Omental fat pad (tissue), 4 donors: ENCODE measurements around the gene CTU2. TPM values are rescaled to one million over a fixed set of nuclear protein-coding genes. Genes with fewer than 3 reads are reported as not detected.

Source experiments
- ATAC-seq: fragments of 150-250 bp; one replicate; pipeline ENCODE4 v1.9.1; 2016; ENCODE audit warnings: mild to moderate bottlenecking, moderate library complexity; ENCODE audit not compliant: low FRiP score
- DNase-seq: peaks from one replicate; pipeline ENCODE4 v3.0.0-alpha.2; 2019; ENCODE audit warnings: low spot score
- CTCF ChIP-seq, 3 donors: fragments of 450-650 bp; IDR thresholded peaks; one replicate each; pipeline ENCODE4 v1.5.1; 2016 to 2017; ENCODE audit warnings: antibody characterized with exemption in 3 of 3, mild to moderate bottlenecking in 3 of 3, moderate library complexity in 2 of 3
- total RNA-seq, 4 donors: library from RNA; depleted of rRNA; stranded (reverse); fragments of >200 nt; gene quantifications; one replicate each; pipeline ENCODE4 v1.1.0, GENCODE V29; 2016

CTU2 gene
- total RNA-seq, 4 donors from 2014 or later: 6.8 to 23.7 (median 10.2) TPM

- TF ChIP-seq CTCF (IDR thresholded peaks at IDR 0.05): no peak
- ATAC-seq (no peak), DNase-seq (no peak)
These were observed 19.1 kb upstream of the CTU2 start for GRCh38 chr16:88687254-88687576.

DNA sequence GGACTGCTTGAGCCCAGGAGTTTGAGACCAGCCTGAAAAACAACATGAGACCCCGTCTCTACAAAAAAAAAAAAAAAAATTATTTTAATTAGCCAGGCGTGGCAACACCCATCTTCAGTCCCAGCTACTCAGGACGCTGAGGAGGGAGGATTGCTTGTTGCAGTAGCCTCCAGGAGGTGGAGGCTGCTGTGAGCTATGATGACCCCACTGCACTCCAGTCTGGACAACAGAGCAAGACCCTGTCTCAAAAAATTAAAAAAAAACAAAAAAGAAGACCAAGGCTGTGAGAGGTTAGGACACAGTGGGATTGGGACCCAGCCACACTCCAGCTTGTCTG, 18.7 kb upstream of the CTU2 start:
- ATAC-seq (no peak), DNase-seq (no peak)
- no peak for TF ChIP-seq CTCF (IDR thresholded peaks at IDR 0.05)

DNA sequence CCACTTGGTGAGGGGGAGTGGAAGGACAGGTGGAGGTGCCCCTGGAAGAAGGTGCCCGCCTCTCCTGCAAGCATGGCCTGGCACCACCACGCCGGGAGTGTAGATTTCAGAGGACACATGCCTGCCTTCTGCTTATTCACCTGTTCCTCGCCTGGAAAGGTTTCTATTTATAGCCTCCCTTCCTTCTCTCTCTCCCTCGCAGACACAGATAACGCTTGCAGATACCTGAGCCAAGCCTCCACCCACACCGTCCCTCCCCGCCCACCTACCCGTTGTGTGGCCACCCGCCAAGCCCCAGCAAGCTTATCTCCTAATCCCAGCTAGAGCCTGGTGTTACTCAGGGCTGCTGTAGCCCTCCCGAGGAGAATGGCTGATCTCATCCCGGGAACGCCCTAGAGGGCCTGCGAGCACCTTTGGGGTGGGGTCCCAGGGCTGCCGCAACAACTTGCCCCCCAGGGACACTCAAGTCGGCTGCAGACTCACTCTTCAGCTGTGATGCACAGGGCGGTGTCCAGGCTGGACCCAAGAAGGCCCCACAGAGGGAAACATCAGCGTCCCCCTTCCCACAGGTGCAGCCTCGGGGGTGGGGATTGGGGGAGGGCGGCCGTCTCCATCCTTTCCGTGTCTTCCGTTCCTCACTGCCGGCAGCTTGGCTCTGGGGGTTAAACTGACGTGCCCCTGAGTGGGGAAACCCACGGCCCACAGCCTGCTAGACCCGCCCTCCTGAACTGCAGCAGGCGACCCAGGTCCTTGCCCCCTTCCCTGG, 18.1 kb upstream of the CTU2 start:
- TF ChIP-seq CTCF (IDR thresholded peaks at IDR 0.05): no peak
- DNase-seq: no peak
- ATAC-seq: peak; percentile 22

- ATAC-seq: no peak
- TF ChIP-seq CTCF (IDR thresholded peaks at IDR 0.05): no peak
These were observed 15.8 kb upstream of the CTU2 start for GRCh38 chr16:88690341-88691128.

DNA sequence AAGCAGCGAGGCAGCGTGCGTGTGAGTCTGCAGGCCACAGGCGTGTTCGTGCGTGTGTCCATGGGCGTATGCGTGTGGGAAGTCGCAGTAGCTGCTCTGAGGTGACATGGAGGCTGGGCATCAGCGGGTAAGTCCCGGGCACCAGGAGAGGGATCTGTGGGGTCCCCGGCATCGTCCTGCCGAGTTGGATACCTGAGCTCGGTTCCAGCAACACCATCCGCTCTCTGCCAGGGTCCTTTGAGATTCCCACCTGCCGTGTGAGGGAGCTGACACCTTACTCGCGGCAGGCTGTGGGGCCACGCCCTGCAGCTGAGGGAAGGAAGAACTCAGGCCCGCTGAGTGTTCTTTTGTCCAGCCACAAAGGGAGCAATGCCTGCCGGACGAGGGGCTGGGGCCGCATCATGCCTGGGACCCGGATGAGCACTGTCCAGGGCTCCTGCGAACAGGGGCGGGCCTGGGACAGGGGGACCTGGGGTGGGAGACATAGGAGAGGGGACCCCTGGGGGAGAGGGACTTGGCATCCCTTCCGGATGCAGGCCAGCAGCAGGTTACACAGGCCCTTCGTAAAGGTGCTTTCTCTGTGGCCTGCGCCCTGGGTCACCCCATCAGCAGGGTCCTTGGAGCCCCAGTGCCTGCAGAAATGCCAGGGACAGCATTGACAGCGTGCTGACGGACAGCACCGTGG, 15.0 kb upstream of the CTU2 start:
- DNase-seq: no peak
- no peak for TF ChIP-seq CTCF (IDR thresholded peaks at IDR 0.05)
- ATAC-seq: no peak

More at GRCh38 chr16:88690341-88691128, 15.8 kb upstream of the CTU2 start:
- DNase-seq: no peak

DNA sequence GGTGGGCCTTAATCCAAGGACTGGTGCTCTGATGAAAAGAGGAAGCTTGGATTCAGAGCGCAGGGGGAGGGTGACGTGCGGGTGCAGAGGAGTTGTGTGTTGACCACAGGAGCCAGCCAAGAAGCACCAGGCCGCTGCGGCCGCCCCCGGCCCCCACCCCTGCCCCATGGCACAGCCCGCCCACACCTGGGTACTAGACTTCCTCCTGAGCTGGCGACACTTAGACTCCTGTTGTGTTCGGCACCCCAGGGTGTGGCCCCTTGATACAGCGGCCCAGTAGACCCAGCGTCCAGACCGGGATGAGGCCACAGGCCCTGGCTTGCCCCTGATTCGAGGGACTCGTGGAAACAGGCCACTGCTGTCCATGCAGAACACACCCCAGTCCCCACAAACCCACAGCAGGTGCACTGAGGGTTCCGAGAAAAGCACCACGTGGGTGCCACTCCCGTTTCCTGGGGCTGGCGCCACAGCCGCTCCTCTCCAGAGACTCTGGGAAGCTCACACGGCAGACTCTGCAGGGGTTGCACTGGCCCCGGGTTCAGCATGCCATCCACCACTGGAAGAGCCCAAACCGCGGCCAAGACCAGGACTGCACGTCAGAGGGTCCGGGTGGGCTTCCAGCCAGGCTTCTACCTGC, 14.3 kb upstream of the CTU2 start:
- TF ChIP-seq CTCF (IDR thresholded peaks at IDR 0.05): no peak
- no peak for DNase-seq
- no peak for ATAC-seq
